ENCODE measurements around the gene SFSWAP. TPM values are rescaled to one million over a fixed set of nuclear protein-coding genes. Genes with fewer than 3 reads are reported as not detected.

Gene SFSWAP
- total RNA-seq, 1 donor: 31.1 TPM

GRCh38 chr12:131759176-131759575 lies 48.3 kb downstream of the SFSWAP start:
- no peak overlapping the region for H3K4me2 ChIP-seq (ENCODE audit: insufficient read depth, low read length)
- peaks cover 3% of the 10 kb centered on the region for H3K79me2 ChIP-seq (ENCODE audit: insufficient read depth, low read length)
- no peaks in the 10 kb centered on the region for H3K4me1 ChIP-seq (ENCODE audit: insufficient read depth, low read length)
- H3K36me3 ChIP-seq (ENCODE audit: insufficient read depth, low read length): peaks cover 49% of the 10 kb centered on the region
- no peak overlapping the region for H3K27ac ChIP-seq (ENCODE audit: low read depth, low read length)
- no peaks in the 10 kb centered on the region for H4K20me1 ChIP-seq (ENCODE audit: insufficient read depth, low read length)
- peak; percentile 41 for DNase-seq (ENCODE audit: insufficient read length, low spot score, missing footprints)
- no peak overlapping the region for H2AFZ ChIP-seq (ENCODE audit: low read length)
- no peak overlapping the region for H3K4me3 ChIP-seq (ENCODE audit: insufficient read depth, low read length)
- H3K9me3 ChIP-seq (ENCODE audit: low read depth, low read length): no peaks in the 10 kb centered on the region
- H3K27me3 ChIP-seq (ENCODE audit: insufficient read depth, low read length): no peaks in the 10 kb centered on the region
- TF ChIP-seq CTCF (IDR thresholded peaks at IDR 0.05; ENCODE audit: extremely low read depth, low read depth, low read length): no peak

GRCh38 chr12:131761638-131762037 lies 50.7 kb downstream of the SFSWAP start:
- H3K9me3 ChIP-seq (ENCODE audit: low read depth, low read length): no peaks in the 10 kb centered on the region
- no peaks in the 10 kb centered on the region for H3K27me3 ChIP-seq (ENCODE audit: insufficient read depth, low read length)
- H3K79me2 ChIP-seq (ENCODE audit: insufficient read depth, low read length): peaks cover 3% of the 10 kb centered on the region
- DNase-seq (ENCODE audit: insufficient read length, low spot score, missing footprints): peak; percentile 35
- TF ChIP-seq CTCF (IDR thresholded peaks at IDR 0.05; ENCODE audit: extremely low read depth, low read depth, low read length): no peak
- H2AFZ ChIP-seq (ENCODE audit: low read length): no peak overlapping the region
- H3K4me2 ChIP-seq (ENCODE audit: insufficient read depth, low read length): no peak overlapping the region
- no peaks in the 10 kb centered on the region for H3K4me1 ChIP-seq (ENCODE audit: insufficient read depth, low read length)
- no peaks in the 10 kb centered on the region for H4K20me1 ChIP-seq (ENCODE audit: insufficient read depth, low read length)
- H3K27ac ChIP-seq (ENCODE audit: low read depth, low read length): no peak overlapping the region
- peaks cover 52% of the 10 kb centered on the region for H3K36me3 ChIP-seq (ENCODE audit: insufficient read depth, low read length)
- H3K4me3 ChIP-seq (ENCODE audit: insufficient read depth, low read length): no peak overlapping the region

GRCh38 chr12:131764738-131765137 lies 53.8 kb downstream of the SFSWAP start:
- Histone ChIP-seq H3K9me3 (ENCODE audit: low read depth, low read length) (no peaks in the 10 kb centered on the region), H3K4me2 (ENCODE audit: insufficient read depth, low read length) (no peak overlapping the region), H3K4me1 (ENCODE audit: insufficient read depth, low read length) (no peaks in the 10 kb centered on the region), H3K36me3 (ENCODE audit: insufficient read depth, low read length) (peaks cover 51% of the 10 kb centered on the region), H2AFZ (ENCODE audit: low read length) (no peak overlapping the region), H4K20me1 (ENCODE audit: insufficient read depth, low read length) (no peaks in the 10 kb centered on the region), H3K27me3 (ENCODE audit: insufficient read depth, low read length) (no peaks in the 10 kb centered on the region), H3K79me2 (ENCODE audit: insufficient read depth, low read length) (peaks cover 3% of the 10 kb centered on the region), H3K4me3 (ENCODE audit: insufficient read depth, low read length) (no peak overlapping the region), H3K27ac (ENCODE audit: low read depth, low read length) (no peak overlapping the region)
- TF ChIP-seq CTCF (IDR thresholded peaks at IDR 0.05; ENCODE audit: extremely low read depth, low read depth, low read length): no peak
- DNase-seq (ENCODE audit: insufficient read length, low spot score, missing footprints): no peak

GRCh38 chr12:131765961-131766360 lies 55.1 kb downstream of the SFSWAP start:
- H3K27ac ChIP-seq (ENCODE audit: low read depth, low read length): no peak overlapping the region
- DNase-seq (ENCODE audit: insufficient read length, low spot score, missing footprints): no peak
- no peaks in the 10 kb centered on the region for H4K20me1 ChIP-seq (ENCODE audit: insufficient read depth, low read length)
- no peak overlapping the region for H3K4me2 ChIP-seq (ENCODE audit: insufficient read depth, low read length)
- no peak overlapping the region for H3K4me3 ChIP-seq (ENCODE audit: insufficient read depth, low read length)
- H3K27me3 ChIP-seq (ENCODE audit: insufficient read depth, low read length): no peaks in the 10 kb centered on the region
- H3K4me1 ChIP-seq (ENCODE audit: insufficient read depth, low read length): no peaks in the 10 kb centered on the region
- no peak overlapping the region for H2AFZ ChIP-seq (ENCODE audit: low read length)
- peaks cover 3% of the 10 kb centered on the region for H3K79me2 ChIP-seq (ENCODE audit: insufficient read depth, low read length)
- H3K36me3 ChIP-seq (ENCODE audit: insufficient read depth, low read length): peaks cover 64% of the 10 kb centered on the region
- no peaks in the 10 kb centered on the region for H3K9me3 ChIP-seq (ENCODE audit: low read depth, low read length)
- no peak for TF ChIP-seq CTCF (IDR thresholded peaks at IDR 0.05; ENCODE audit: extremely low read depth, low read depth, low read length)

All from osteoblast (primary cell).